Osteoblast (primary cell): ENCODE results near the gene SLC27A4. TPM values are rescaled to one million over a fixed set of nuclear protein-coding genes. Genes with fewer than 3 reads are reported as not detected.

Source experiments
- DNase-seq: peaks from one replicate; pipeline ENCODE4 v3.0.0; 2011; ENCODE audit warnings: low spot score, mixed read lengths; ENCODE audit not compliant: insufficient read length; ENCODE audit errors: missing footprints
- H2AFZ ChIP-seq: 2 replicates; pipeline ENCODE4 v1.6.0; 2011; ENCODE audit warnings: mild to moderate bottlenecking, low read length
- H3K27ac ChIP-seq: 2 replicates; pipeline ENCODE4 v1.5.1; 2011; ENCODE audit warnings: mild to moderate bottlenecking, low read depth, low read length, moderate library complexity
- H3K27me3 ChIP-seq: 2 replicates; pipeline ENCODE4 v1.6.0; 2012; ENCODE audit warnings: mild to moderate bottlenecking, control low read depth, inconsistent platforms, low read length, moderate library complexity; ENCODE audit not compliant: insufficient read depth
- H3K36me3 ChIP-seq: 2 replicates; pipeline ENCODE4 v1.5.1; 2011; ENCODE audit warnings: mild to moderate bottlenecking, low read length, control low read depth, moderate library complexity; ENCODE audit not compliant: insufficient read depth
- H3K4me1 ChIP-seq: 2 replicates; pipeline ENCODE4 v1.5.1; 2011; ENCODE audit warnings: mild to moderate bottlenecking, low read length, control low read depth, moderate library complexity; ENCODE audit not compliant: insufficient read depth
- H3K4me2 ChIP-seq: 2 replicates; pipeline ENCODE4 v1.6.0; 2011; ENCODE audit warnings: mild to moderate bottlenecking, low read length; ENCODE audit not compliant: insufficient read depth
- H3K4me3 ChIP-seq: fragments of 200-600 bp; sonication (generic); 3 replicates; pipeline ENCODE4 v1.5.1; 2012; ENCODE audit warnings: mild to moderate bottlenecking, low read length, inconsistent platforms; ENCODE audit not compliant: insufficient read depth
- H3K79me2 ChIP-seq: 2 replicates; pipeline ENCODE4 v1.6.0; 2012; ENCODE audit warnings: mild to moderate bottlenecking, low read length, control low read depth, inconsistent platforms; ENCODE audit not compliant: insufficient read depth
- H3K9me3 ChIP-seq: 2 replicates; pipeline ENCODE4 v1.5.1; 2011; ENCODE audit warnings: low read depth, low read length, control low read depth
- H4K20me1 ChIP-seq: 2 replicates; pipeline ENCODE4 v1.6.0; 2012; ENCODE audit warnings: mild to moderate bottlenecking, low read length, control low read depth; ENCODE audit not compliant: insufficient read depth
- total RNA-seq: library from RNA; depleted of rRNA; stranded (reverse); fragments of >200 nt; gene quantifications from 2 replicates; pipeline ENCODE4 v1.2.3, GENCODE V29; 2012
- TF ChIP-seq, protein P1 (sequence below): IDR thresholded peaks from 2 replicates; pipeline ENCODE4 v1.5.1; 2011; ENCODE audit warnings: mild to moderate bottlenecking, low read depth, low read length, moderate library complexity; ENCODE audit errors: extremely low read depth

Gene SLC27A4
- total RNA-seq, 1 donor = 21.4 TPM

DNA sequence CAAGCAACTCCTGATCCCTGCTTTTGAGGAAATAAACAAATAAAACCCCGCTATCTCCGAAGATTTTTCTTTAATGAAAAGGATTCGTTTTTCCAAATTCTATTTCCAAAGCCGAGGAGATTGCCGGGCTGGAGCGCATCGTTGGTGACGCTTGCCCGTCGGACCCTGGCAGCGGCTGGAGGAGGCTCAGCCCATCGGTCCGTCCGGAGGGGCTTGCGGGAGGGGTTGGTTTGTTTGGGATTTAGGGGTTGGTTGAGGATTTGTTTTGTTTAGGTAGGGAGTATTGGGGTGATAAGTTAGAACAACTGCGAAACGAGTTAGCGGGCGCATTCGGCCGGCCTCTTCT lies 51.6 kb downstream of the SLC27A4 start:
- H3K4me2 ChIP-seq = no peak overlapping the region
- DNase-seq = peak; percentile 18
- TF ChIP-seq, protein P1, sequence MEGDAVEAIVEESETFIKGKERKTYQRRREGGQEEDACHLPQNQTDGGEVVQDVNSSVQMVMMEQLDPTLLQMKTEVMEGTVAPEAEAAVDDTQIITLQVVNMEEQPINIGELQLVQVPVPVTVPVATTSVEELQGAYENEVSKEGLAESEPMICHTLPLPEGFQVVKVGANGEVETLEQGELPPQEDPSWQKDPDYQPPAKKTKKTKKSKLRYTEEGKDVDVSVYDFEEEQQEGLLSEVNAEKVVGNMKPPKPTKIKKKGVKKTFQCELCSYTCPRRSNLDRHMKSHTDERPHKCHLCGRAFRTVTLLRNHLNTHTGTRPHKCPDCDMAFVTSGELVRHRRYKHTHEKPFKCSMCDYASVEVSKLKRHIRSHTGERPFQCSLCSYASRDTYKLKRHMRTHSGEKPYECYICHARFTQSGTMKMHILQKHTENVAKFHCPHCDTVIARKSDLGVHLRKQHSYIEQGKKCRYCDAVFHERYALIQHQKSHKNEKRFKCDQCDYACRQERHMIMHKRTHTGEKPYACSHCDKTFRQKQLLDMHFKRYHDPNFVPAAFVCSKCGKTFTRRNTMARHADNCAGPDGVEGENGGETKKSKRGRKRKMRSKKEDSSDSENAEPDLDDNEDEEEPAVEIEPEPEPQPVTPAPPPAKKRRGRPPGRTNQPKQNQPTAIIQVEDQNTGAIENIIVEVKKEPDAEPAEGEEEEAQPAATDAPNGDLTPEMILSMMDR = no peak
- peaks cover 4% of the 10 kb centered on the region for H3K4me1 ChIP-seq
- H3K79me2 ChIP-seq = no peaks in the 10 kb centered on the region
- no peak overlapping the region for H2AFZ ChIP-seq
- H3K27me3 ChIP-seq = peaks cover 12% of the 10 kb centered on the region
- peaks cover 21% of the 10 kb centered on the region for H3K36me3 ChIP-seq
- no peaks in the 10 kb centered on the region for H4K20me1 ChIP-seq
- H3K4me3 ChIP-seq = no peak overlapping the region
- no peaks in the 10 kb centered on the region for H3K9me3 ChIP-seq
- H3K27ac ChIP-seq = no peak overlapping the region

DNA sequence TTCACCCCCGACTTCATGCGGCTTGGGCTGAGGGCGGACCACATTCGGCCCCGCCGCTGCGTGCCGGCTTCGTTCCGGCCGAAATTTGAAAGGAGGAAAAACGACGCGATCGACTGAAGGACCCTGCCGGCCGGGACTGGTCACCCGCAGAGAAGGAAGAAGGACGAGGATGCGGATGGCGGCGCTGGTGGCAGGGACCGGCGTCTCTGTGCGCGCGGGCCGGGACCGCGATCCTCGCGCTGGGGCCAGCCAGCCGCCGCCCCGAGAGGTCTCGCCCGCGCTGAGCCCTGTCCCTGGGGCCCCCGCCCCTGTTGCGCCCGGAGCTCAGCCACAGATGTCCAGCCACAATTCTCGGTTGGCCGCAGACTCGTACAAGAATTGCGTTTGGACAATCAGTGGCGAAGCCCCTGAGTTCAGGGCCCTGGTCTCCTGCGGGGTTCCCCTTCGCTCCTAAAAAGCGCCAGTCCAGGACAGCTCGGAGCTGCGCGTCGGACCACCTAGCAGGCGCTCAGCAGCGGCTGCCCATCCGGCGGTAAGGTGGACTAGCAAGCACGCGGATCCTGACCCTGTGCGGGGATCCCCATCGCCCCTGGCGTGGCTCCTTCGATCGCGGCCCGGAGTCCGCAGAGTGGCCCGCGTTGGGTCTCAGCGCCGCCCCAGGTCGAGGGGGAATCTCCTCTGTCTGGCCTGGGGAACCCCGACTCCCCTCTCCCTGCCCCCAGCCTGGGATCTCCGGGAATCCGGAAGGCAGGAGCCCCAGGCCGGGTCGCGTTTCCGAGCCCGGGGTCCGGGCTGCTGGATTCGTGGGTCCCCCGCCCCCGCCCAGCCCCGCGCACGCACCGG lies 52.2 kb downstream of the SLC27A4 start:
- H4K20me1 ChIP-seq = no peaks in the 10 kb centered on the region
- DNase-seq = peak; percentile 69

DNA sequence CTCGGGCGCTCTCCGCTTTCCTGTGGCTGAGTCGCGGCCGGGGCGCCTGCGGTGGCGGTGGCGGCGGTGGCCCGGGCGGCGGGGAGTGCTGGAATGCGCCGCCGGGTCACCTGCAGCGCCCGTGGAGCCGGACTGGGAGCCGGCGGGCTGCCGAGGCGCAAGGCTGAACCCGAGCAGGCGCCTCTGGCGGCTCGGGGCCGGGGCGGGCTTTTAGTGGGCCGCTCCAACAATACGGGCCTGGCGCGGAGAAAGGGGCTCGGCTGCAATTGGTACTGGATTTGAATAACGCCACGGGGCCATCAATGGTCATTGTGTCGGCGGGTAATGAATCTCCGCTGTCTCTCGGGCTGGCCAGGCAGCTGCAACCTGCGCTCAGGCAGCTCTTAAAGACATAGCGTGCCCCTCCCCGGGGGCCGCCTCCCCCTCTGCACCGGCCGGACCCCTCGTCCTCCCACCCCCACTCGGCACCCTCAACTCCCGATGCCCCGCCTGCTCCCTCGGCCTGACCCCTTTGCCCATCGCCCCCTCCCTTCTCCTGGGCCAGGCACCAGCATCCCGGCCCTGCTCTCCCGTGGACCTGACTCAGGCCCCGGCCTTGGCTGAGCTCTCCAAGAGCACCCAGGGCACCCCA lies 52.9 kb downstream of the SLC27A4 start:
- H3K4me1 ChIP-seq = peaks cover 4% of the 10 kb centered on the region
- H3K4me2 ChIP-seq = no peak overlapping the region
- no peaks in the 10 kb centered on the region for H3K79me2 ChIP-seq
- no peak overlapping the region for H3K4me3 ChIP-seq
- no peaks in the 10 kb centered on the region for H4K20me1 ChIP-seq
- H3K27ac ChIP-seq = no peak overlapping the region
- DNase-seq = peak; percentile 62
- peaks cover 23% of the 10 kb centered on the region for H3K27me3 ChIP-seq
- no peaks in the 10 kb centered on the region for H3K9me3 ChIP-seq
- no peak overlapping the region for H2AFZ ChIP-seq
- TF ChIP-seq, protein P1 = no peak
- H3K36me3 ChIP-seq = peaks cover 11% of the 10 kb centered on the region

More for the DNA sequence above, 52.2 kb downstream of the SLC27A4 start:
- H3K4me3 ChIP-seq = no peak overlapping the region
- H3K4me1 ChIP-seq = peaks cover 4% of the 10 kb centered on the region
- peaks cover 16% of the 10 kb centered on the region for H3K36me3 ChIP-seq
- TF ChIP-seq, protein P1 = no peak
- H3K27ac ChIP-seq = no peak overlapping the region
- H3K4me2 ChIP-seq = no peak overlapping the region
- H3K27me3 ChIP-seq = peaks cover 18% of the 10 kb centered on the region
- H3K9me3 ChIP-seq = no peaks in the 10 kb centered on the region
- H3K79me2 ChIP-seq = no peaks in the 10 kb centered on the region
- H2AFZ ChIP-seq = no peak overlapping the region

DNA sequence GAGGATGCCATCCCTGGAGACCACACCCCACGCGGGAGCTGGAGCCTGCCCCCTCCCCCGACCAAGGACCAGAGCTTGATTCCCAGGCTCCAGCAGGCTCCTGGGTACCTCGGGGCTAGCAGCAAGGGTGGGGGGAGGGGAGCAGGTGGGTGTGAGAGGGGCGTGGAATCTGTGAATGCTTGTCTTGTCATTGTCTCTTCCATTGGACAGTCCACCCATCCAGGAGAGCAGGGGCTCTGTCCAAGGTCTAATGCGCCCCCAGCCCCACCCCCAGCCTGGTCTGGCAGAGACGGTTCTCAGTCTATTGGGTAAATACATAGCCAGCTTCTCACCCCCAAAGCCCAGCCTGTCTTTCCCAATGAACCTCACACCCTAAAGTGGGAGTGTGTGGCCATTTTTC lies 53.6 kb downstream of the SLC27A4 start:
- no peaks in the 10 kb centered on the region for H3K9me3 ChIP-seq
- H3K4me1 ChIP-seq = peaks cover 4% of the 10 kb centered on the region
- H2AFZ ChIP-seq = no peak overlapping the region
- peaks cover 23% of the 10 kb centered on the region for H3K27me3 ChIP-seq
- DNase-seq = peak; percentile 82
- H3K79me2 ChIP-seq = no peaks in the 10 kb centered on the region
- no peak overlapping the region for H3K27ac ChIP-seq
- peaks cover 5% of the 10 kb centered on the region for H3K36me3 ChIP-seq
- no peaks in the 10 kb centered on the region for H4K20me1 ChIP-seq
- H3K4me3 ChIP-seq = no peak overlapping the region
- no peak overlapping the region for H3K4me2 ChIP-seq
- TF ChIP-seq, protein P1 = no peak
